Measurements from ENCODE around the gene DTX3.
"Not testable (repeated sequence)": the region's sequence is repeated elsewhere in the genome, so short reads cannot be mapped to it uniquely, and the experiment has no call there.

The DTX3 gene

GRCh38 chr12:57630891-57631433, 26.3 kb downstream of the DTX3 start:
- no peak for DNase-seq (ENCODE audit: low read depth, low spot score)
- no peak for TF ChIP-seq CTCF (IDR thresholded peaks at IDR 0.05; ENCODE audit: insufficient read depth, low read length, missing control alignments)
- H3K4me3 ChIP-seq (ENCODE audit: low read depth, low read length): no peak overlapping the region
- CTCF ChIA-PET: interaction anchor here (0.9 to 8.0 kb wide), 8 partner anchors 10 to 93 kb away, joined by 3 to 159 read pairs (median 4); no protein-coding TSS in a partner anchor
- POLR2A ChIA-PET: no interaction called here

- POLR2A ChIA-PET: interaction anchor here (0.6 kb wide), 1 partner anchor 19 kb away, joined by 3 read pairs; no protein-coding TSS in a partner anchor
- TF ChIP-seq CTCF (IDR thresholded peaks at IDR 0.05; ENCODE audit: insufficient read depth, low read length, missing control alignments): no peak
- no peak for DNase-seq (ENCODE audit: low read depth, low spot score)
- peak overlapping the region; percentile 67 for H3K4me3 ChIP-seq (ENCODE audit: low read depth, low read length)
- CTCF ChIA-PET: interaction anchor here (0.9 to 8.0 kb wide), 6 partner anchors 10 to 93 kb away, joined by 3 to 159 read pairs (median 7); no protein-coding TSS in a partner anchor
These were observed 27.0 kb downstream of the DTX3 start for GRCh38 chr12:57631566-57632072.

DNA sequence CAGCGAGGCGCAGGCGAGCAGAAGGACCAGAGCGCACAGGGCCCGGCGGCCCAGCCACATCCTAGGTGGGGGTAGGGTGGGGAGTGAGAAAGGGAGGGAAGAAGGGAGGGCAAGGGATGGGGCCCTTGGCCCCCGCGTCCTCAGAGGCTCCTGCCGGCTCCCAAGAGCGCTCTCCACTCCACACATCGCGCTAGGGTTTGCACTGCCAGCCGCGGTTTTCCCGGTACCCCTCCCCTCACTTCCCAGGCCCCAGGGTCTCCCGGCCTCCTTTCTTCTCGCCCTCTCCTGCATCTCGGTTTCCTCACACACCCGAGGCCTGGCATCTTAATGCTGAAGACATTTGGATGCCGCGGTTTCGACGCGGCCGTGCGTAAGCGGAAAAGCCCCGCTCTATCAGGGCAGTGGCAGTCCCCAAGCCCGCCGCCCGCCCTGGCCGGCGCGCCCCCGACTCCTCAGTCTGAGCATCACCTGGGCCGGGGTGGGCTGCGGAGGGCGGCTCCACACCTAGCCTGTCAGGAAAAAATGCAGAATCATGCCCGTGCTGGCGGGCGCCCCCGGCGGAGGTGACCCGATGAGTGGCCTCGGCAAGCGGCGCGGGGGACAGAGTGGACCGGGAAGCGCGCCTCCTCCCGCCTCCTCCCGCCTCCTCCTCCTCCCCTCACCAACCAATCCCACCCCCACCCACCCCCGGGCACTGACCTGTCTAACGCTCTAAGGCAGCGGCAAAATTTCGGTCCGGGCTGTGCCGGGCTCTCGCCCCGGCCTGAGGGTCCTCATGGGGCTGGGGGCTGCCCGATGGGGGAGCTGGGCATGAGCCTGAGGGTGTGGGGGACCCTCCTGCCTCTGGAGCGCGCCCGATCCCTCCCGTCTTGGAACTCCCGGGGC, 27.7 kb downstream of the DTX3 start:
- peak overlapping the region; percentile 67 for H3K4me3 ChIP-seq (ENCODE audit: low read depth, low read length)
- TF ChIP-seq CTCF (IDR thresholded peaks at IDR 0.05; ENCODE audit: insufficient read depth, low read length, missing control alignments): peak; percentile 3
- CTCF ChIA-PET: interaction anchor here (0.8 to 8.0 kb wide), 31 partner anchors 8 to 177 kb away, joined by 3 to 159 read pairs (median 5); partner anchors contain the start of genes DTX3, GLI1, INHBE and OS9
- POLR2A ChIA-PET: no interaction called here
- no peak for DNase-seq (ENCODE audit: low read depth, low spot score)

- DNase-seq (ENCODE audit: low read depth, low spot score): no peak
- peak; percentile 93 for TF ChIP-seq CTCF (IDR thresholded peaks at IDR 0.05; ENCODE audit: insufficient read depth, low read length, missing control alignments)
These were observed 28.6 kb downstream of the DTX3 start, which contains the start of gene B4GALNT1 for GRCh38 chr12:57632958-57633840. Gene B4GALNT1, minus strand, starts transcription at chr12:57633201. Its CDS starts 1,069 bp downstream, at chr12:57632132.

DNA sequence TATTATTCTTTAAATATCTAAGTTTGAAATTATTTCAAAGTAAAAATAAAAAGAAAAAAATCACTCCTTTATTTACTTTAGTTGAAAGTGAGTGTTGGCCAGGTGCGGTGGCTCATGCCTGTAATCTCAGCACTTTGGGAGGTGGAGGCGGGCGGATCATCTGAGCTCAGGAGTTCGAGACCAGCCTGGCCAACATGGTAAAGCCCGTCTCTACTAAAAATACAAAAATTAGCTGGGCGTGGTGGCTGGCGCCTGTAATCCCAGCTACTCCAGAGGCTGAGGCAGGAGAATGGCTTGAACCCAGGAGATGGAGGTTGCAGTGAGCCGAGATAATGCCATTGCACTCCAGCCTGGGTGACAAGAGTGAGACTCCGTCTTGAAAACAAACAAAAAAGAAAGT, 32.1 kb downstream of the DTX3 start:
- DNase-seq (ENCODE audit: low read depth, low spot score); H3K4me3 ChIP-seq (ENCODE audit: low read depth, low read length); POLR2A ChIA-PET: not testable (repeated sequence)
- CTCF ChIA-PET: interaction anchor here (0.8 to 3.7 kb wide), 4 partner anchors 26 to 61 kb away, joined by 3 to 41 read pairs (median 4); partner anchors contain the start of gene ARHGEF25

More at GRCh38 chr12:57632958-57633840, 28.6 kb downstream of the DTX3 start, which contains the start of gene B4GALNT1:
- CTCF ChIA-PET: interaction anchor here (0.7 to 8.0 kb wide), 30 partner anchors 9 to 178 kb away, joined by 3 to 159 read pairs (median 5); partner anchors contain the start of genes DTX3, GLI1, INHBE and OS9
- POLR2A ChIA-PET: interaction anchor here (0.7 kb wide), 1 partner anchor 14 kb away, joined by 4 read pairs; no protein-coding TSS in a partner anchor
- peak within 1 kb of the TSS; percentile 67 for H3K4me3 ChIP-seq (ENCODE audit: low read depth, low read length)

- no peak for TF ChIP-seq CTCF (IDR thresholded peaks at IDR 0.05; ENCODE audit: insufficient read depth, low read length, missing control alignments)
- no peak for DNase-seq (ENCODE audit: low read depth, low spot score)
- ChIA-PET CTCF (interaction anchor here (0.8 to 3.7 kb wide), 7 partner anchors 9 to 58 kb away, joined by 3 to 41 read pairs (median 4); partner anchors contain the start of genes ARHGEF25 and OS9), POLR2A (interaction anchor here (0.7 kb wide), 1 partner anchor 26 kb away, joined by 3 read pairs; the partner anchor contains the start of gene ARHGEF25)
- no peak overlapping the region for H3K4me3 ChIP-seq (ENCODE audit: low read depth, low read length)
These were observed 32.7 kb downstream of the DTX3 start for GRCh38 chr12:57637364-57637763.

Data from AG04449 (cell line).